Ascending aorta (tissue), 2 donors: ENCODE data around the gene ERO1A. TPM values are rescaled to one million over a fixed set of nuclear protein-coding genes. Genes with fewer than 3 reads are reported as not detected.
A peak's percentile ranks its signal among the peaks of the same experiment; 100 is the strongest.
"Not testable (repeated sequence)": the region's sequence is repeated elsewhere in the genome, so short reads cannot be mapped to it uniquely, and the experiment has no call there.

ENCODE experiments used
- DNase-seq, 2 donors: peaks; one replicate each; pipeline ENCODE4 v3.0.0-alpha.2; 2019; ENCODE audit warnings: low spot score in 2 of 2
- H3K27ac ChIP-seq, 2 donors: fragments of 200-600 bp; sonication (generic); one replicate each; pipeline ENCODE4 v1.5.1; 2016 to 2017; ENCODE audit warnings: mild to moderate bottlenecking in 1 of 2
- H3K27me3 ChIP-seq: fragments of 200-600 bp; sonication (generic); one replicate; pipeline ENCODE4 v1.5.1; 2017
- H3K36me3 ChIP-seq, 2 donors: fragments of 200-600 bp; sonication (generic); one replicate each; pipeline ENCODE4 v1.5.1; 2016
- H3K4me1 ChIP-seq, 2 donors: fragments of 200-600 bp; sonication (generic); one replicate each; pipeline ENCODE4 v1.5.1; 2016 to 2017; ENCODE audit warnings: mild to moderate bottlenecking in 1 of 2
- H3K4me3 ChIP-seq, 2 donors: fragments of 200-600 bp; sonication (generic); one replicate each; pipeline ENCODE4 v1.5.1; 2016 to 2017; ENCODE audit warnings: mild to moderate bottlenecking in 1 of 2
- H3K9me3 ChIP-seq, 2 donors: fragments of 200-600 bp; sonication (generic); one replicate each; pipeline ENCODE4 v1.5.1; 2016
- intact Hi-C: fragments of 100-400 bp; cut with DNase I; formaldehyde crosslinking; loops from one replicate; pipeline ENCODE4 v1.15.1; 2023
- total RNA-seq: library from RNA; depleted of rRNA; stranded (reverse); fragments of >200 nt; gene quantifications from one replicate; pipeline ENCODE4 v1.1.0, GENCODE V29; 2016
- TF ChIP-seq, protein P1 (sequence below), 3 experiments: fragments of 200-600 bp in 2 of 3; fragments of 450-650 bp in 1 of 3; sonication (generic) in 2 of 3; IDR thresholded peaks; one replicate each; pipeline ENCODE4 v1.5.1; 2016 to 2019; ENCODE audit warnings: antibody characterized with exemption in 3 of 3, mild to moderate bottlenecking in 1 of 3, moderate library complexity in 1 of 3

ERO1A gene
- total RNA-seq, 1 donor from 2014 or later, result 25.9 TPM

DNA sequence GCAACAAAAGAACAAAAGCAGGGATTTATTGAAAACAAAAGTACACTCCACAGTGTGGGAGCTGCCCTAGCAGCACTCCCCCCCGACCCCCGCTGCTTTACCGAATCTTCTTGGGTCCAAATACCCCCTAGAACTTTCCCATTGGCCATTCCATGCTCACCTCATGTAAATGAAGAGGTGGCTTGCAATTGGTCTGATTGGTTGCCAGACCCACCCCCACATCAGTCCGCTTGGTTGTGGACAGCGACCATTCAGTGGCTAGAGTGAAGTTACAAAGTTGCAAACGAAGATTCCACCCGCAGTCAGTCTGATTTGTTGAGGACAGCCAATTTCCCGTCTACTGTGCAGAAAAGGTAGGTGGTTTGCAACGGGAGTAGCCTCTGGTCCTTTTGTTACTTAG lies 38.5 kb upstream of the ERO1A start:
- DNase-seq, result no peak
- Histone ChIP-seq H3K9me3 (no peaks in the 10 kb centered on the region), H3K36me3 (no peaks in the 10 kb centered on the region), H3K27me3 (no peaks in the 10 kb centered on the region), H3K27ac (no peak overlapping the region), H3K4me1 (peaks cover 0 to 4% of the 10 kb centered on the region in 2 donors), H3K4me3 (no peak overlapping the region)
- TF ChIP-seq, protein P1, sequence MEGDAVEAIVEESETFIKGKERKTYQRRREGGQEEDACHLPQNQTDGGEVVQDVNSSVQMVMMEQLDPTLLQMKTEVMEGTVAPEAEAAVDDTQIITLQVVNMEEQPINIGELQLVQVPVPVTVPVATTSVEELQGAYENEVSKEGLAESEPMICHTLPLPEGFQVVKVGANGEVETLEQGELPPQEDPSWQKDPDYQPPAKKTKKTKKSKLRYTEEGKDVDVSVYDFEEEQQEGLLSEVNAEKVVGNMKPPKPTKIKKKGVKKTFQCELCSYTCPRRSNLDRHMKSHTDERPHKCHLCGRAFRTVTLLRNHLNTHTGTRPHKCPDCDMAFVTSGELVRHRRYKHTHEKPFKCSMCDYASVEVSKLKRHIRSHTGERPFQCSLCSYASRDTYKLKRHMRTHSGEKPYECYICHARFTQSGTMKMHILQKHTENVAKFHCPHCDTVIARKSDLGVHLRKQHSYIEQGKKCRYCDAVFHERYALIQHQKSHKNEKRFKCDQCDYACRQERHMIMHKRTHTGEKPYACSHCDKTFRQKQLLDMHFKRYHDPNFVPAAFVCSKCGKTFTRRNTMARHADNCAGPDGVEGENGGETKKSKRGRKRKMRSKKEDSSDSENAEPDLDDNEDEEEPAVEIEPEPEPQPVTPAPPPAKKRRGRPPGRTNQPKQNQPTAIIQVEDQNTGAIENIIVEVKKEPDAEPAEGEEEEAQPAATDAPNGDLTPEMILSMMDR (IDR thresholded peaks at IDR 0.05), result no peak
- intact Hi-C loops, result loop anchor here (5.0 kb wide), 1 partner anchor 228 kb away; no protein-coding TSS in a partner anchor

- H3K4me3 ChIP-seq, result peak overlapping the region; percentile 88 to 99
- no peak for DNase-seq
- H3K4me1 ChIP-seq, result peaks cover 0 to 4% of the 10 kb centered on the region in 2 donors
- intact Hi-C loops, result loop anchor here (1.0 to 5.0 kb wide), 5 partner anchors 23 to 232 kb away; partner anchors contain the start of genes ERO1A, GNPNAT1, GPR137C and PSMC6
- peak overlapping the region; percentile 85 to 93 for H3K27ac ChIP-seq
- TF ChIP-seq, protein P1 (IDR thresholded peaks at IDR 0.05), result no peak
- H3K36me3 ChIP-seq, result peaks cover 0 to 14% of the 10 kb centered on the region in 2 donors
- H3K9me3 ChIP-seq, result no peaks in the 10 kb centered on the region
- no peaks in the 10 kb centered on the region for H3K27me3 ChIP-seq
Observed at GRCh38 chr14:52730709-52731111, 35.4 kb upstream of the ERO1A start.

- intact Hi-C loops, result loop anchor here (1.0 to 5.0 kb wide), 5 partner anchors 23 to 232 kb away; partner anchors contain the start of genes ERO1A, GNPNAT1, GPR137C and PSMC6
- Histone ChIP-seq H3K27ac (peak within 1 kb of the TSS; percentile 85 to 93), H3K27me3 (no peaks in the 10 kb centered on the region), H3K36me3 (peaks cover 0 to 20% of the 10 kb centered on the region in 2 donors), H3K4me1 (peaks cover 0 to 4% of the 10 kb centered on the region in 2 donors), H3K9me3 (no peaks in the 10 kb centered on the region), H3K4me3 (peak within 1 kb of the TSS; percentile 88 to 99)
- peak; percentile 98 to 99 for DNase-seq
- TF ChIP-seq, protein P1 (IDR thresholded peaks at IDR 0.05), result peak in 1 of 3 experiments; percentile 19
Observed at GRCh38 chr14:52729925-52730708, 34.8 kb upstream of the ERO1A start, which contains the start of gene STYX. STYX (plus strand) TSS chr14:52730166; CDS start chr14:52730475, 309 bp downstream.

DNA sequence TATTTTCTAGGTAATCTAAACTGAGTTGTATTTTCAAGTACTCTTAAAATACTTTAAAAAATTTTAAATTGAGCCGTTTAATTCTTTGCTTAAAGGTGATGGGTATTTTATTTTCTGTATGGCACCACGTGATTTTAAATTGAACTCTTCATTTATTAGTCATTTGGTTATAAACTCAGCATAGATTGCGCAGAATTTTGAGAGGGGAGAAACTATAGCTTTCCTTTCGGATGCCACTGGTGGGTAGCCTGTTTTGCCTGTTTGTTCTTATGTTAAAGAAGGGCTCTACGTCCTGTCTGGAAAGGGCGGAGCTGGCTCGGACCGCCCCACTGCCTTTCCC lies 34.2 kb upstream of the ERO1A start:
- peaks cover 0 to 4% of the 10 kb centered on the region in 2 donors for H3K4me1 ChIP-seq
- peaks cover 0 to 25% of the 10 kb centered on the region in 2 donors for H3K36me3 ChIP-seq
- peak overlapping the region; percentile 85 to 93 for H3K27ac ChIP-seq
- no peaks in the 10 kb centered on the region for H3K27me3 ChIP-seq
- TF ChIP-seq, protein P1 (IDR thresholded peaks at IDR 0.05), result no peak
- intact Hi-C loops, result no loop called here
- no peaks in the 10 kb centered on the region for H3K9me3 ChIP-seq
- DNase-seq, result no peak
- H3K4me3 ChIP-seq, result peak overlapping the region; percentile 88 to 99

DNA sequence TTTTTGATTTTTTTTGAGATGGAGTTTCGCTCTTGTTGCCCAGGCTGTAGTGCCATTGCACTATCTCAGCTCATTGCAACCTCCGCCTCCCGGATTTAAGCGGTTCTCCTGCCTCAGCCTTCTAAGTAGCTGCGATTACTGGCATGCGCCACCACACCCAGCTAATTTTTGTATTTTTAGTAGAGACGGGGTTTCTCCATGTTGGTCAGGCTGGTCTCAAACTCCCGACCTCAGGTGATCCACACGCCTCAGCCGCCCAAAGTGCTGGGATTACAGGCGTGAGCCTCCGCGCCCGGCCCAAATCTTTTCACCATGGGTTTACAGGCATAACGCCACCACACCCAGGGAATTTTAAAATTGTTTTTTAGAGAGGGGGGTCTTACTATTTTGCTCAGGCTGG lies 33.7 kb upstream of the ERO1A start:
- H3K27me3 ChIP-seq, H3K4me3 ChIP-seq, intact Hi-C loops, H3K4me1 ChIP-seq, DNase-seq, H3K9me3 ChIP-seq: not testable (repeated sequence)
- H3K36me3 ChIP-seq, result peaks cover 0 to 31% of the 10 kb centered on the region in 2 donors
- peak overlapping the region; percentile 85 to 93 for H3K27ac ChIP-seq

GRCh38 chr14:52727509-52727908 lies 32.2 kb upstream of the ERO1A start:
- H3K4me3 ChIP-seq, H3K9me3 ChIP-seq, H3K27me3 ChIP-seq, H3K4me1 ChIP-seq, H3K27ac ChIP-seq, DNase-seq, intact Hi-C loops: not testable (repeated sequence)
- H3K36me3 ChIP-seq, result peaks cover 6 to 46% of the 10 kb centered on the region in 2 donors
